MM.1S (cell line): ENCODE measurements around the gene ATP2A2.

ENCODE experiments used
- DNase-seq: peaks from one replicate; pipeline ENCODE4 v3.0.0-alpha.2; 2015
- H2AFZ ChIP-seq: fragments of 300-600 bp; sonication (generic); 2 replicates; pipeline ENCODE4 v1.6.0; 2016; ENCODE audit warnings: antibody characterized with exemption, low read length
- H3F3A ChIP-seq: fragments of 300-600 bp; sonication (generic); 2 replicates; pipeline ENCODE4 v1.6.1; 2016; ENCODE audit warnings: mild to moderate bottlenecking, antibody characterized with exemption, low read length, moderate library complexity, mixed read lengths; ENCODE audit not compliant: insufficient read depth
- H3K27ac ChIP-seq: fragments of 300-600 bp; sonication (generic); 2 replicates; pipeline ENCODE4 v1.5.1; 2016; ENCODE audit warnings: mild to moderate bottlenecking, low read length
- H3K27me3 ChIP-seq: fragments of 300-600 bp; sonication (generic); replicated peaks from 2 replicates; pipeline ENCODE4 v1.6.0; 2016; ENCODE audit warnings: low read length; ENCODE audit not compliant: insufficient read depth
- H3K36me3 ChIP-seq: fragments of 300-600 bp; sonication (generic); replicated peaks from 2 replicates; pipeline ENCODE4 v1.6.1; 2016; ENCODE audit warnings: mild to moderate bottlenecking, low read length, mixed read lengths; ENCODE audit not compliant: insufficient read depth
- H3K4me1 ChIP-seq: fragments of 300-600 bp; sonication (generic); 2 replicates; pipeline ENCODE4 v1.6.1; 2016; ENCODE audit warnings: low read length, mixed read lengths
- H3K4me2 ChIP-seq: fragments of 300-600 bp; sonication (generic); 2 replicates; pipeline ENCODE4 v1.6.0; 2016; ENCODE audit warnings: low read depth, low read length
- H3K4me3 ChIP-seq: fragments of 300-600 bp; sonication (generic); 2 replicates; pipeline ENCODE4 v1.5.1; 2016; ENCODE audit warnings: low read length, mixed read lengths
- H3K79me2 ChIP-seq: fragments of 300-600 bp; sonication (generic); 2 replicates; pipeline ENCODE4 v1.6.1; 2016; ENCODE audit warnings: mixed run types, low read length, mixed read lengths
- H3K9ac ChIP-seq: fragments of 300-600 bp; sonication (generic); 2 replicates; pipeline ENCODE4 v1.6.1; 2016; ENCODE audit warnings: low read length, mixed read lengths
- H3K9me2 ChIP-seq: fragments of 300-600 bp; sonication (generic); replicated peaks from 2 replicates; pipeline ENCODE4 v1.6.1; 2016; ENCODE audit warnings: mild to moderate bottlenecking, low read length, mixed read lengths; ENCODE audit not compliant: insufficient read depth
- H3K9me3 ChIP-seq: fragments of 300-600 bp; sonication (generic); replicated peaks from 2 replicates; pipeline ENCODE4 v1.6.1; 2016; ENCODE audit warnings: mild to moderate bottlenecking, low read length, mixed read lengths; ENCODE audit not compliant: insufficient read depth
- H4K20me1 ChIP-seq: fragments of 300-600 bp; sonication (generic); 2 replicates; pipeline ENCODE4 v1.6.1; 2016; ENCODE audit warnings: mild to moderate bottlenecking, low read length, moderate library complexity, mixed read lengths; ENCODE audit not compliant: insufficient read depth
- EZH2 ChIP-seq: fragments of 300-600 bp; sonication (generic); optimal IDR thresholded peaks from 2 replicates; pipeline ENCODE3; 2017; ENCODE audit warnings: low read depth, mild to moderate bottlenecking, antibody characterized with exemption, low read length, mixed read lengths
- EZH2phosphoT487 ChIP-seq: fragments of 300-600 bp; sonication (generic); IDR thresholded peaks from 2 replicates; pipeline ENCODE4 v1.6.1; 2018; ENCODE audit warnings: antibody characterized with exemption, low read length
- TF ChIP-seq, protein P1 (sequence below): fragments of 300-600 bp; sonication (generic); IDR thresholded peaks from 2 replicates; pipeline ENCODE4 v1.5.1; 2016; ENCODE audit warnings: antibody characterized with exemption, low read length, mixed read lengths

The ATP2A2 gene

DNA sequence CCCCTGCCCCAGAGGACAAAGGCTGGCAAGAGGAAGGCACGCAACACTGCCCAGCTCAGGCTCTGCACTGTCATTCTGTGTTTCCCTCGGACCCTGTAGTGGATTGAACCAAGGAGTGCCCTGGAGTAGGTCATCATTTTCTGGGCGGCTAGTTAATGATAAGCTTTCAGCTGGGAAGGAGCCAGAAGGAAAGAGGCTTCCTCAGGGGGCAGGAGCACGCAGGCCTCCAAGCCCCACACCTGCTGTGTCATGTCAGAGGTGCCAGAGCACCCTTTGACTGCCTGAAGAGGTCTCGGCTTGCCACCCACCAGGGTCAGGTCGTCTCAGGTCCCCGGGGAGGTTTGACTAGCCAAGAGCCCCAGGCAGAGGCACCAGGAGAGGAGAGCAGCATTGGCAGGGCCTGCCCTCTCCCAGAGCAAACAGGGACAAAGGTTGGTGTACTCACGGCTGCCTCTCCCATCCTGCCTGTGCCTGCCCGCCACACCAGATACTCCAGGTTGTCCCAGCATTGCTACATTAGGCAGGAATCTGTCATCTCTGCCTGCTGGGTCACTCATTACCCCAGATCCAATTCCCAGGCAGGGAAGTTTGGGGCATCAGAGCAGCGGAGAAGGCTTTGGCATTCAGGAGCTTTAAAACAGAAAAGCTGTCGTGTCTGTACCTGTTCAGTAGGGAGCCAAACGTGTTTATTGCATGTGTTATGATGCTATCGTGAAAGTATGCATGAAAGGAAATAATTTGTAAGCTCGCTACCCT is 33.5 kb upstream of the ATP2A2 start:
- Histone ChIP-seq H3K4me2 (no peak overlapping the region), H2AFZ (no peak overlapping the region), H3K9me3 (no peaks in the 10 kb centered on the region), H3K27me3 (no peaks in the 10 kb centered on the region), H3K4me3 (no peak overlapping the region), H3K9me2 (no peaks in the 10 kb centered on the region), H3K36me3 (no peaks in the 10 kb centered on the region), H3K4me1 (no peaks in the 10 kb centered on the region), H3F3A (no peaks in the 10 kb centered on the region), H3K9ac (no peak overlapping the region), H4K20me1 (no peaks in the 10 kb centered on the region), H3K79me2 (no peaks in the 10 kb centered on the region), H3K27ac (no peak overlapping the region)
- DNase-seq: no peak
- TF ChIP-seq, protein P1, sequence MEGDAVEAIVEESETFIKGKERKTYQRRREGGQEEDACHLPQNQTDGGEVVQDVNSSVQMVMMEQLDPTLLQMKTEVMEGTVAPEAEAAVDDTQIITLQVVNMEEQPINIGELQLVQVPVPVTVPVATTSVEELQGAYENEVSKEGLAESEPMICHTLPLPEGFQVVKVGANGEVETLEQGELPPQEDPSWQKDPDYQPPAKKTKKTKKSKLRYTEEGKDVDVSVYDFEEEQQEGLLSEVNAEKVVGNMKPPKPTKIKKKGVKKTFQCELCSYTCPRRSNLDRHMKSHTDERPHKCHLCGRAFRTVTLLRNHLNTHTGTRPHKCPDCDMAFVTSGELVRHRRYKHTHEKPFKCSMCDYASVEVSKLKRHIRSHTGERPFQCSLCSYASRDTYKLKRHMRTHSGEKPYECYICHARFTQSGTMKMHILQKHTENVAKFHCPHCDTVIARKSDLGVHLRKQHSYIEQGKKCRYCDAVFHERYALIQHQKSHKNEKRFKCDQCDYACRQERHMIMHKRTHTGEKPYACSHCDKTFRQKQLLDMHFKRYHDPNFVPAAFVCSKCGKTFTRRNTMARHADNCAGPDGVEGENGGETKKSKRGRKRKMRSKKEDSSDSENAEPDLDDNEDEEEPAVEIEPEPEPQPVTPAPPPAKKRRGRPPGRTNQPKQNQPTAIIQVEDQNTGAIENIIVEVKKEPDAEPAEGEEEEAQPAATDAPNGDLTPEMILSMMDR: no peak
- TF ChIP-seq EZH2phosphoT487: no peak
- no peak for TF ChIP-seq EZH2

DNA sequence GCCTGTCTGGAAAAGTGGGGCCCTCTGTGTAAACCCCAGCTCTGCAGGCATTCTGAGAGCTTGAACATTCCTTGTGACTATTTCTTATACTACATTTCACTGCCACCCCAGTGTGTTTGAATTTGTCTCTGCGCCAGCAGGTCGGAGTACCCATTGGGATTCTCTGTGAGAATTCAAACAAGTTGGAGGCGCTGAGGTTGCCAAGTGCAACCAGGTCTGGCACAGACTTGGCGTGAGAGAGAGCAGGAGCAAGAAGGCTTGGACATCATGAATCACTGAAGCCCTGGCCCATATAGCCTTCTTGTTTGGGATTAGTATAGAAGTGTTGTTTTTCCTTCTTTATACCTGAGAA is 33.0 kb upstream of the ATP2A2 start:
- Histone ChIP-seq H4K20me1 (no peaks in the 10 kb centered on the region), H3K4me1 (no peaks in the 10 kb centered on the region), H3F3A (no peaks in the 10 kb centered on the region), H3K79me2 (no peaks in the 10 kb centered on the region), H3K27me3 (no peaks in the 10 kb centered on the region), H3K9ac (no peak overlapping the region), H3K9me3 (no peaks in the 10 kb centered on the region), H3K27ac (no peak overlapping the region), H2AFZ (no peak overlapping the region), H3K4me2 (no peak overlapping the region), H3K4me3 (no peak overlapping the region), H3K9me2 (no peaks in the 10 kb centered on the region), H3K36me3 (no peaks in the 10 kb centered on the region)
- no peak for DNase-seq
- TF ChIP-seq, protein P1: no peak
- TF ChIP-seq EZH2phosphoT487: no peak
- no peak for TF ChIP-seq EZH2

DNA sequence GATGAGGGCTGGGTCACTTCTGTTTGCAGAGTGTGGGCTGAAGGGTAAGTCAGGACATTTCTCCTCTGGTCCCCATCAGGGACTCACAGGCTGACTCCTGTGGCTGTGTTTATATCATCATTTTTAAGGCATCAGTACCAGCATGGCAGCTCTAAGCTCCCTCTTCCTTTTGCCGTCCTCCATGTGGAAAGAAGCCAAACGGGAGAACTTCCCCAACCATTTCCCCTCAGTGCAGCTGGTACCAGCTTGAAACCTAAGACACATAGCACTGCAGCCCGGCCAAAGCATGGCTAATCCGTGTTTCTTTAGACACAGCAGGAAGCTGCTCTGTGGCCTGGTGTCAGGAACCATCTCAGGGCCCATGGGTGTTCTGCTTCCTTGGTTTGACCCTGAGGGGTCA is 31.9 kb upstream of the ATP2A2 start:
- Histone ChIP-seq H3K27ac (no peak overlapping the region), H2AFZ (no peak overlapping the region), H3K79me2 (no peaks in the 10 kb centered on the region), H3K36me3 (no peaks in the 10 kb centered on the region), H3K9me3 (no peaks in the 10 kb centered on the region), H4K20me1 (no peaks in the 10 kb centered on the region), H3K4me1 (no peaks in the 10 kb centered on the region), H3K9ac (no peak overlapping the region), H3F3A (no peaks in the 10 kb centered on the region), H3K4me3 (no peak overlapping the region), H3K27me3 (no peaks in the 10 kb centered on the region), H3K9me2 (no peaks in the 10 kb centered on the region), H3K4me2 (no peak overlapping the region)
- DNase-seq: no peak
- no peak for TF ChIP-seq EZH2phosphoT487
- TF ChIP-seq, protein P1: no peak
- no peak for TF ChIP-seq EZH2
